Left forelimb (tissue), 1 donor: Measurements from ENCODE around the gene DMRT3.

Experiments
- DNase-seq: peaks from one replicate; pipeline ENCODE4 v3.0.0-alpha.2; 2018; ENCODE audit warnings: low spot score

DMRT3 gene

GRCh38 chr9:1002678-1003077 is 26.2 kb downstream of the DMRT3 start:
- DNase-seq, result no peak

- no peak for DNase-seq
Measured at GRCh38 chr9:1005043-1005667, 28.7 kb downstream of the DMRT3 start.

- DNase-seq, result no peak
Measured at GRCh38 chr9:1007312-1007711, 30.9 kb downstream of the DMRT3 start.

GRCh38 chr9:1008216-1008615 is 31.8 kb downstream of the DMRT3 start:
- DNase-seq, result no peak

GRCh38 chr9:1009101-1009707 is 32.7 kb downstream of the DMRT3 start:
- DNase-seq, result peak; percentile 91

- DNase-seq, result no peak
Measured at GRCh38 chr9:1013021-1013420, 36.6 kb downstream of the DMRT3 start.

GRCh38 chr9:1014225-1014624 is 37.8 kb downstream of the DMRT3 start:
- no peak for DNase-seq

GRCh38 chr9:1014640-1015039 is 38.2 kb downstream of the DMRT3 start:
- DNase-seq, result no peak

GRCh38 chr9:1018121-1018520 is 41.7 kb downstream of the DMRT3 start:
- DNase-seq, result no peak

GRCh38 chr9:1024112-1024511 is 47.7 kb downstream of the DMRT3 start:
- DNase-seq, result no peak

GRCh38 chr9:1025131-1025530 is 48.7 kb downstream of the DMRT3 start:
- no peak for DNase-seq

- DNase-seq, result no peak
Measured at GRCh38 chr9:1026219-1026618, 49.8 kb downstream of the DMRT3 start.

GRCh38 chr9:1028501-1029190 is 52.2 kb downstream of the DMRT3 start:
- no peak for DNase-seq

- no peak for DNase-seq
Measured at GRCh38 chr9:1031951-1032601, 55.6 kb downstream of the DMRT3 start.

- DNase-seq, result no peak
Measured at GRCh38 chr9:1034271-1034670, 57.8 kb downstream of the DMRT3 start.

- DNase-seq, result no peak
Measured at GRCh38 chr9:1039589-1039988, 63.1 kb downstream of the DMRT3 start.
